ENCODE data around the gene PDIA2. TPM values are rescaled to one million over a fixed set of nuclear protein-coding genes. Genes with fewer than 3 reads are reported as not detected.

The PDIA2 gene
- total and polyA plus RNA-seq, 2 donors from 2014 or later: not detected

GRCh38 chr16:272633-273546, 10.1 kb upstream of the PDIA2 start:
- H3K9ac ChIP-seq (ENCODE audit: low read length in 3 of 3): no peak overlapping the region
- no peaks in the 10 kb centered on the region for H3K4me1 ChIP-seq (ENCODE audit: control insufficient read depth in 2 of 3, insufficient read depth in 2 of 3, low read depth in 1 of 3, low read length in 3 of 3)
- no peaks in the 10 kb centered on the region for H3K36me3 ChIP-seq (ENCODE audit: control insufficient read depth in 2 of 3, insufficient read depth in 3 of 3, low read length in 3 of 3)
- DNase-seq (peak in 1 of 5 donors; percentile 34), FAIRE-seq (no peak)
- H3K9me3 ChIP-seq (ENCODE audit: control insufficient read depth in 2 of 3, insufficient read depth in 1 of 3, low read length in 3 of 3): no peaks in the 10 kb centered on the region
- TF ChIP-seq CTCF (IDR thresholded peaks at IDR 0.05; ENCODE audit: borderline replicate concordance, extremely low read depth, insufficient read depth): no peak
- H3K27ac ChIP-seq (ENCODE audit: low read depth in 2 of 2, low read length in 2 of 2): no peak overlapping the region
- no peaks in the 10 kb centered on the region for H3K27me3 ChIP-seq (ENCODE audit: control insufficient read depth, insufficient read depth, low read length)
- no peak overlapping the region for H3K4me3 ChIP-seq (ENCODE audit: low read length in 3 of 3)
- intact Hi-C loops (cut with DNase I): no loop called here

GRCh38 chr16:273547-274421, 9.2 kb upstream of the PDIA2 start:
- FAIRE-seq: no peak
- Histone ChIP-seq H3K9ac (ENCODE audit: low read length in 3 of 3) (no peak overlapping the region), H3K9me3 (ENCODE audit: control insufficient read depth in 2 of 3, insufficient read depth in 1 of 3, low read length in 3 of 3) (no peaks in the 10 kb centered on the region), H3K4me3 (ENCODE audit: low read length in 3 of 3) (no peak overlapping the region), H3K4me1 (ENCODE audit: control insufficient read depth in 2 of 3, insufficient read depth in 2 of 3, low read depth in 1 of 3, low read length in 3 of 3) (no peaks in the 10 kb centered on the region), H3K36me3 (ENCODE audit: control insufficient read depth in 2 of 3, insufficient read depth in 3 of 3, low read length in 3 of 3) (no peaks in the 10 kb centered on the region), H3K27ac (ENCODE audit: low read depth in 2 of 2, low read length in 2 of 2) (no peak overlapping the region), H3K27me3 (ENCODE audit: control insufficient read depth, insufficient read depth, low read length) (no peaks in the 10 kb centered on the region)
- peak in 2 of 5 donors; percentile 48 to 89 for DNase-seq
- intact Hi-C loops (cut with DNase I): no loop called here
- no peak for TF ChIP-seq CTCF (IDR thresholded peaks at IDR 0.05; ENCODE audit: borderline replicate concordance, extremely low read depth, insufficient read depth)

- Histone ChIP-seq H3K9ac (ENCODE audit: low read length in 3 of 3) (no peak overlapping the region), H3K27ac (ENCODE audit: low read depth in 2 of 2, low read length in 2 of 2) (no peak overlapping the region), H3K9me3 (ENCODE audit: control insufficient read depth in 2 of 3, insufficient read depth in 1 of 3, low read length in 3 of 3) (no peaks in the 10 kb centered on the region), H3K27me3 (ENCODE audit: control insufficient read depth, insufficient read depth, low read length) (no peaks in the 10 kb centered on the region), H3K4me1 (ENCODE audit: control insufficient read depth in 2 of 3, insufficient read depth in 2 of 3, low read depth in 1 of 3, low read length in 3 of 3) (no peaks in the 10 kb centered on the region), H3K4me3 (ENCODE audit: low read length in 3 of 3) (no peak overlapping the region), H3K36me3 (ENCODE audit: control insufficient read depth in 2 of 3, insufficient read depth in 3 of 3, low read length in 3 of 3) (no peaks in the 10 kb centered on the region)
- TF ChIP-seq CTCF (IDR thresholded peaks at IDR 0.05; ENCODE audit: borderline replicate concordance, extremely low read depth, insufficient read depth): no peak
- FAIRE-seq (no peak), DNase-seq (peak in 4 of 5 donors; percentile 17 to 68 (median 45))
- intact Hi-C loops (cut with DNase I): no loop called here
Measured at GRCh38 chr16:275041-275641, 7.8 kb upstream of the PDIA2 start.

Data from kidney (tissue), 14 donors.